ENCODE results near the gene BAMBI. TPM values are rescaled to one million over a fixed set of nuclear protein-coding genes. Genes with fewer than 3 reads are reported as not detected.

The BAMBI gene
- total and polyA plus RNA-seq, 2 of the 8 experiments (the other 6 are each of a cell fraction or from before 2014, with no cell fraction given), result 5.6 to 26.4 TPM

DNA sequence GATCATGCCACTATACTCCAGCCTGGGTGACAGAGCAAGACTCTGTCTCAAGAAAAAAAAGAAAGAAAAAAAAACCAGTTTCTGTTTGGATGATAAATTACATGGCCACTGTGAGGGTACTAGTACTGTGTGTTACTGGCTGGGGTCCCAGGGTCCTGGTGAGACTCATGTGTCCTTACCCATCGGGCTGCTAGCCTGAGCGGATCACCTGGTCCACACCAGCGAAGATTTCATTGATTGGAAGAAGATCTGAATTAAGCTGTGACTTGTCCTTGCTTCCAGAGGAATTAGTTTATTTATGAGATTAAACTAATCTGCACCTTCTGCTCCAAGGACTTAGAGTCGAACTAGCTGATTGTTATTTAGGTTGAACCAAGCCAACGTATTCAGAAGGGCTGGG is 40.0 kb upstream of the BAMBI start:
- WGBS, 2 experiments (ENCODE audit: extremely low coverage in 1 of 2, insufficient coverage in 1 of 2, insufficient read length in 1 of 2, insufficient replicate concordance in 2 of 2, low coverage in 1 of 2, low lambda C conversion rate in 2 of 2, missing lambda C conversion rate in 1 of 2), result 95% methylated on average over 5 of the region's 5 CpGs; no CpG with 5 or more reads in 1 of the 2 experiments
- Histone ChIP-seq H3K4me3 (ENCODE audit: extremely low read depth in 1 of 4, insufficient read depth in 2 of 4, low read depth in 3 of 4, low read length in 4 of 4) (no peak overlapping the region), H2AFZ (ENCODE audit: low read length) (0 out of 2 replicates have a peak overlapping the region, but pooled peaks have one; percentile 8), H3K14ac (ENCODE audit: insufficient read length) (no peak overlapping the region), H3K79me2 (ENCODE audit: control insufficient read depth in 1 of 2, insufficient read depth in 2 of 2, low read length in 2 of 2) (no peaks in the 10 kb centered on the region), H3K18ac (ENCODE audit: extremely low read depth, low read length) (no peak overlapping the region), H3K4ac (replicated peaks; ENCODE audit: insufficient read length, low read depth, low read length) (no peak overlapping the region), H3K4me2 (ENCODE audit: insufficient read depth in 1 of 2, low read depth in 2 of 2, low read length in 2 of 2) (no peak overlapping the region), H3K9me3 (ENCODE audit: insufficient read depth in 2 of 2, low read depth in 1 of 2, low read length in 1 of 2) (no peaks in the 10 kb centered on the region), H2BK20ac (ENCODE audit: low read length) (no peak overlapping the region), H4K5ac (ENCODE audit: insufficient read length, low read depth, low read length) (no peak overlapping the region), H3K36me3 (ENCODE audit: control insufficient read depth in 2 of 4, insufficient read depth in 4 of 4, low read length in 3 of 4) (no peaks in the 10 kb centered on the region), H2BK12ac (ENCODE audit: low read depth, low read length) (no peak overlapping the region), H3K9ac (replicated peaks in 1 of 4; ENCODE audit: extremely low read depth in 1 of 4, low read depth in 3 of 4, low read length in 3 of 4) (no peak overlapping the region), H2BK5ac (ENCODE audit: low read depth, low read length) (no peak overlapping the region), H4K91ac (replicated peaks; ENCODE audit: insufficient read length, low read length) (no peak overlapping the region), H4K8ac (ENCODE audit: extremely low read depth, insufficient read depth, low read length) (no peak overlapping the region), H2BK15ac (ENCODE audit: low read length) (no peak overlapping the region), H3K79me1 (ENCODE audit: low read depth, low read length) (no peaks in the 10 kb centered on the region), H3K27me3 (replicated peaks in 1 of 4; ENCODE audit: control insufficient read depth in 3 of 4, extremely low read depth in 1 of 4, insufficient read depth in 3 of 4, low read length in 3 of 4) (no peaks in the 10 kb centered on the region), H3K23me2 (ENCODE audit: low read depth, low read length) (no peaks in the 10 kb centered on the region), H3K4me1 (replicated peaks in 1 of 4; ENCODE audit: control insufficient read depth in 3 of 4, insufficient read depth in 4 of 4, low read length in 3 of 4) (no peaks in the 10 kb centered on the region), H2BK120ac (replicated peaks; ENCODE audit: low read depth, low read length) (no peak overlapping the region), H3K56ac (replicated peaks; ENCODE audit: insufficient read length, low read depth, low read length) (no peak overlapping the region), H2AK5ac (ENCODE audit: low read depth, low read length) (no peak overlapping the region), H3K27ac (ENCODE audit: low read depth, low read length) (no peak overlapping the region), H3K23ac (ENCODE audit: insufficient read length) (no peak overlapping the region), H4K20me1 (replicated peaks in 1 of 2; ENCODE audit: control insufficient read depth in 1 of 2, insufficient read depth in 2 of 2, low read length in 2 of 2) (no peaks in the 10 kb centered on the region)
- TF ChIP-seq TAF1 (IDR thresholded peaks at IDR 0.05; ENCODE audit: low read depth, low read length) (no peak), TEAD4 (IDR thresholded peaks at IDR 0.05; ENCODE audit: low read depth, low read length) (no peak), MAFK (IDR thresholded peaks at IDR 0.05; ENCODE audit: low read depth, low read length) (no peak), CHD1 (IDR thresholded peaks at IDR 0.05; ENCODE audit: low read depth, low read length) (no peak)
- CTCF ChIA-PET (ENCODE audit: partially characterized antibody), result interaction anchor here (0.8 to 3.4 kb wide), 3 partner anchors 9 to 29 kb away, joined by 3 to 16 read pairs (median 3); no protein-coding TSS in a partner anchor
- FAIRE-seq (no peak), DNase-seq (ENCODE audit: low read depth in 1 of 2, low spot score in 2 of 2) (peak in 1 of 2 experiments; percentile 10)
- POLR2A ChIA-PET (ENCODE audit: partially characterized antibody), result interaction anchor here (1.1 kb wide), 1 partner anchor 40 kb away, joined by 4 read pairs; the partner anchor contains the start of gene BAMBI

All from H1 (cell line).